ENCODE data around the gene SPAG5.

DNA sequence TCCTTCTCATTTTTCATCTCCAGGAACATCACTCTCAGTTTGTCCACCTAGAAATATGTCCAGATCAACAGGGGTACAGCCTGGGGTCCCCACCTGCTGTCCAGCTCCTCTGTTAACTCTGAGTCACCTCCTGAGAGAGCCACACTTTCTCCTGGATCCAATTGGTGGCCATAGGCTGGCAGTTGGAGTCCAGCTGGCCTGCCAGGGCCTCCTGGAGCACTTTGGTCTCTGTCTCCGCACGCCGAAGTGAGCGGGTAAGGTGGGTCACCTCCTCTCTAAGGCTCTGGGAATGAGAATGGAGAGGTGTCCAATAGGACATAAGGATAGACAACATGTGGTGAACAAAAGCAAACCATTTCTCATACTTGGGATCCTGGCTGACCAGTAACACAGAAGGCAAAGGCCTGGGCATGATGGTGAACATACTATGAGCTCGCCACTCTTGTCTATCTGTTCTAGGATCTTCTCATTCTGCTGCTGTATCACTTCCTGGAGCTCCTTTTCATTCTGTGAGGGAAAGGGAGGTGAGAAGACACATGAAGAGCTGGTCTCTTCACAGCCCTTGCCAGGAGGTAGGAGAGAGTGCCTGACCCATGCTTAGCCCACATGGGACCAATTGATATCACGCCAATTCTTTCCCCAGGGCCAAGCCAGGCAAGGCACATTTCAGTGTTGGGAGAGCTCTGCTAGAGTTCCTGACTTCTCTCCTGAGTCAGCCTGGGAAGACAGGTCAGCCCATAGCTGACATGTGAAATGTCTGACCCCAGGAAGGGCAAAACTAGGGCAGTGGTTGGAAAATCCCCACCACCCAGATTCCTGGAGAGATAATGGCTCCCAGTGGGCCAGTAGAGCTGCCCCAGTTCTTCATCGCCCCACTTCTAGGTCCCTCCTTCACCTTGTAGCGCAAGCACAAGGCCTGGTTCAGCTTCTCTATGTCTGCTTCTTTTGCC lies 20.3 kb downstream of the SPAG5 start:
- TF ChIP-seq, protein P1, sequence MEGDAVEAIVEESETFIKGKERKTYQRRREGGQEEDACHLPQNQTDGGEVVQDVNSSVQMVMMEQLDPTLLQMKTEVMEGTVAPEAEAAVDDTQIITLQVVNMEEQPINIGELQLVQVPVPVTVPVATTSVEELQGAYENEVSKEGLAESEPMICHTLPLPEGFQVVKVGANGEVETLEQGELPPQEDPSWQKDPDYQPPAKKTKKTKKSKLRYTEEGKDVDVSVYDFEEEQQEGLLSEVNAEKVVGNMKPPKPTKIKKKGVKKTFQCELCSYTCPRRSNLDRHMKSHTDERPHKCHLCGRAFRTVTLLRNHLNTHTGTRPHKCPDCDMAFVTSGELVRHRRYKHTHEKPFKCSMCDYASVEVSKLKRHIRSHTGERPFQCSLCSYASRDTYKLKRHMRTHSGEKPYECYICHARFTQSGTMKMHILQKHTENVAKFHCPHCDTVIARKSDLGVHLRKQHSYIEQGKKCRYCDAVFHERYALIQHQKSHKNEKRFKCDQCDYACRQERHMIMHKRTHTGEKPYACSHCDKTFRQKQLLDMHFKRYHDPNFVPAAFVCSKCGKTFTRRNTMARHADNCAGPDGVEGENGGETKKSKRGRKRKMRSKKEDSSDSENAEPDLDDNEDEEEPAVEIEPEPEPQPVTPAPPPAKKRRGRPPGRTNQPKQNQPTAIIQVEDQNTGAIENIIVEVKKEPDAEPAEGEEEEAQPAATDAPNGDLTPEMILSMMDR (IDR thresholded peaks at IDR 0.05; ENCODE audit: poor library complexity, severe bottlenecking), result no peak
- no peak for TF ChIP-seq EZH2 (IDR thresholded peaks at IDR 0.05; ENCODE audit: borderline replicate concordance, insufficient read depth, low read length, poor library complexity, severe bottlenecking)
- TF ChIP-seq MXI1 (conservative IDR thresholded peaks at IDR 0.05; ENCODE audit: poor library complexity, severe bottlenecking), result no peak
- no peak for TF ChIP-seq RAD21 (conservative IDR thresholded peaks at IDR 0.05)
- no peak for TF ChIP-seq POLR2AphosphoS5 (IDR thresholded peaks at IDR 0.05)
- TF ChIP-seq SMC3 (conservative IDR thresholded peaks at IDR 0.05; ENCODE audit: poor library complexity), result no peak
- TF ChIP-seq EP300 (conservative IDR thresholded peaks at IDR 0.05; ENCODE audit: poor library complexity, severe bottlenecking), result no peak
